Smooth muscle cell (in vitro differentiated cells): Measurements from ENCODE around the gene GAMT. TPM values are rescaled to one million over a fixed set of nuclear protein-coding genes. Genes with fewer than 3 reads are reported as not detected.

ENCODE experiments used
- DNase-seq: peaks from one replicate; lab custom pipeline; 2025; ENCODE audit not compliant: unreplicated experiment; lab: John Stamatoyannopoulos, UW
- H2AFZ ChIP-seq: fragments of 200-600 bp; sonication (generic); 2 replicates; pipeline ENCODE4 v1.6.0; 2016; ENCODE audit warnings: antibody characterized with exemption, low read depth, mild to moderate bottlenecking
- H3F3A ChIP-seq: fragments of 200-600 bp; sonication (generic); 2 replicates; pipeline ENCODE4 v1.6.0; 2017; ENCODE audit warnings: antibody characterized with exemption, low read depth
- H3K27ac ChIP-seq: fragments of 200-600 bp; sonication (generic); 2 replicates; pipeline ENCODE4 v1.5.1; 2016; ENCODE audit warnings: low read depth, mild to moderate bottlenecking
- H3K27me3 ChIP-seq: fragments of 200-600 bp; sonication (generic); 2 replicates; pipeline ENCODE4 v1.6.1; 2016; ENCODE audit warnings: low read depth, mild to moderate bottlenecking
- H3K36me3 ChIP-seq: fragments of 200-600 bp; sonication (generic); 2 replicates; pipeline ENCODE4 v1.5.1; 2016; ENCODE audit warnings: low read depth
- H3K4me1 ChIP-seq: fragments of 200-600 bp; sonication (generic); 2 replicates; pipeline ENCODE4 v1.5.1; 2016; ENCODE audit warnings: low read depth
- H3K4me2 ChIP-seq: fragments of 200-600 bp; sonication (generic); 2 replicates; pipeline ENCODE4 v1.6.0; 2016; ENCODE audit warnings: mild to moderate bottlenecking
- H3K4me3 ChIP-seq: fragments of 200-600 bp; sonication (generic); 2 replicates; pipeline ENCODE4 v1.5.1; 2016; ENCODE audit warnings: mild to moderate bottlenecking
- H3K79me2 ChIP-seq: fragments of 200-600 bp; sonication (generic); 2 replicates; pipeline ENCODE4 v1.6.0; 2016; ENCODE audit warnings: low read depth, mild to moderate bottlenecking
- H3K9ac ChIP-seq: fragments of 200-600 bp; sonication (generic); 2 replicates; pipeline ENCODE4 v1.6.0; 2016; ENCODE audit warnings: low read depth
- H3K9me3 ChIP-seq: fragments of 200-600 bp; sonication (generic); replicated peaks from 2 replicates; pipeline ENCODE4 v1.5.1; 2016; ENCODE audit warnings: low read depth
- H4K20me1 ChIP-seq: fragments of 200-600 bp; sonication (generic); 2 replicates; pipeline ENCODE4 v1.6.0; 2016; ENCODE audit warnings: low read depth
- CTCF ChIP-seq: fragments of 200-600 bp; sonication (generic); IDR thresholded peaks from 2 replicates; pipeline ENCODE4 v1.5.1; 2017; ENCODE audit warnings: borderline replicate concordance, mild to moderate bottlenecking, antibody characterized with exemption; ENCODE audit not compliant: insufficient read depth, poor library complexity, severe bottlenecking
- WGBS: methylation state at CpG from one replicate; pipeline ENCODE4 v1.1.7; 2016; ENCODE audit warnings: low lambda C conversion rate; 5-methylcytosine and 5-hydroxymethylcytosine counted together
- polyA plus RNA-seq: library from polyadenylated mRNA; unstranded; fragments of >200 nt; fragmentation: Nextera tagmentation; extraction: Ambion mirVana; gene quantifications from 2 replicates; pipeline ENCODE4 v1.2.1, GENCODE V29; 2016
- total RNA-seq: library from RNA; depleted of rRNA; stranded (reverse); fragments of >200 nt; gene quantifications from 2 replicates; pipeline ENCODE4 v1.2.3, GENCODE V29; 2014

GAMT gene
- total and polyA plus RNA-seq, 2 experiments from 2014 or later: 22.3 to 35.2 TPM

- WGBS: 46% methylated on average over 4 of the region's 4 CpGs
- Histone ChIP-seq H4K20me1 (peaks cover 47% of the 10 kb centered on the region), H3K79me2 (no peaks in the 10 kb centered on the region), H3K9me3 (no peaks in the 10 kb centered on the region), H2AFZ (no peak overlapping the region), H3K27me3 (peaks cover 69% of the 10 kb centered on the region), H3K4me3 (no peak overlapping the region), H3K9ac (no peak overlapping the region), H3F3A (peaks cover 11% of the 10 kb centered on the region), H3K4me2 (no peak overlapping the region), H3K27ac (no peak overlapping the region), H3K4me1 (peaks cover 12% of the 10 kb centered on the region), H3K36me3 (no peaks in the 10 kb centered on the region)
- no peak for DNase-seq
- no peak for TF ChIP-seq CTCF
Measured at GRCh38 chr19:1447504-1447903, 46.2 kb upstream of the GAMT start.

GRCh38 chr19:1446713-1447481 is 45.6 kb upstream of the GAMT start:
- Histone ChIP-seq H3K4me3 (peak overlapping the region; percentile 52), H4K20me1 (peaks cover 53% of the 10 kb centered on the region), H3K36me3 (no peaks in the 10 kb centered on the region), H3K9ac (no peak overlapping the region), H3K9me3 (no peaks in the 10 kb centered on the region), H3F3A (peaks cover 17% of the 10 kb centered on the region), H3K27ac (no peak overlapping the region), H2AFZ (no peak overlapping the region), H3K79me2 (peaks cover under 1% of the 10 kb centered on the region), H3K27me3 (peaks cover 63% of the 10 kb centered on the region), H3K4me1 (peaks cover 8% of the 10 kb centered on the region), H3K4me2 (peak overlapping the region; percentile 86)
- no peak for DNase-seq
- WGBS: 13% methylated on average over 56 of the region's 63 CpGs
- no peak for TF ChIP-seq CTCF

- Histone ChIP-seq H3K27ac (no peak overlapping the region), H3K4me1 (peaks cover 8% of the 10 kb centered on the region), H3K9me3 (no peaks in the 10 kb centered on the region), H2AFZ (no peak overlapping the region), H3K36me3 (no peaks in the 10 kb centered on the region), H3K9ac (no peak overlapping the region), H3K27me3 (peaks cover 55% of the 10 kb centered on the region), H4K20me1 (peaks cover 61% of the 10 kb centered on the region), H3K79me2 (peaks cover 7% of the 10 kb centered on the region), H3K4me3 (peak overlapping the region; percentile 52), H3F3A (peaks cover 18% of the 10 kb centered on the region), H3K4me2 (peak overlapping the region; percentile 86)
- DNase-seq: no peak
- TF ChIP-seq CTCF: no peak
- 7% methylated on average over 35 of the region's 99 CpGs for WGBS
Measured at GRCh38 chr19:1445932-1446712, 44.8 kb upstream of the GAMT start.
